Tibial artery (tissue), 4 donors: ENCODE measurements around the gene ATP4A.
A peak's percentile ranks its signal among the peaks of the same experiment; 100 is the strongest.

Experiments
- DNase-seq, 2 donors: peaks; one replicate each; pipeline ENCODE4 v3.0.0-alpha.2; 2019
- H3K27ac ChIP-seq, 2 donors: fragments of 200-600 bp; sonication (generic) in 1 of 2; 1 replicate in 1 of 2; 2 replicates in 1 of 2; pipeline ENCODE4 v1.5.1; 2018 to 2019; ENCODE audit warnings: mild to moderate bottlenecking in 1 of 2
- H3K27me3 ChIP-seq, 2 donors: fragments of 200-600 bp; sonication (generic) in 1 of 2; one replicate each; pipeline versions ENCODE4 v1.5.1 to v1.6.0; 2016 to 2019
- H3K36me3 ChIP-seq, 3 donors: fragments of 200-600 bp; sonication (generic) in 2 of 3; one replicate each; pipeline ENCODE4 v1.5.1; 2016 to 2019; ENCODE audit warnings: mild to moderate bottlenecking in 2 of 3
- H3K4me1 ChIP-seq, 4 donors: fragments of 200-600 bp; sonication (generic) in 2 of 4; 1 replicate in 3 of 4; 2 replicates in 1 of 4; pipeline ENCODE4 v1.5.1; 2016 to 2019
- H3K4me3 ChIP-seq, 2 donors: fragments of 200-600 bp; sonication (generic) in 1 of 2; 1 replicate in 1 of 2; 2 replicates in 1 of 2; pipeline ENCODE4 v1.5.1; 2018 to 2019; ENCODE audit warnings: mild to moderate bottlenecking in 2 of 2
- H3K9me3 ChIP-seq, 3 donors: fragments of 200-600 bp; sonication (generic) in 1 of 3; one replicate each; pipeline ENCODE4 v1.5.1; 2016 to 2019
- CTCF ChIP-seq, 2 experiments: fragments of 200-600 bp in 1 of 2; fragments of 450-650 bp in 1 of 2; IDR thresholded peaks; one replicate each; pipeline ENCODE4 v1.5.1; 2017 to 2019; ENCODE audit warnings: antibody characterized with exemption in 2 of 2, mild to moderate bottlenecking in 1 of 2, moderate library complexity in 1 of 2
- intact Hi-C: fragments of 100-400 bp; cut with DNase I; formaldehyde crosslinking; loops from one replicate; pipeline ENCODE4 v1.15.0; 2023; ENCODE audit warnings: low total_unique reads

The ATP4A gene

GRCh38 chr19:35559281-35559659, 4.2 kb downstream of the ATP4A start:
- Histone ChIP-seq H3K9me3 (no peaks in the 10 kb centered on the region), H3K27me3 (peaks cover 0 to 65% of the 10 kb centered on the region in 2 donors), H3K4me3 (no peak overlapping the region), H3K27ac (no peak overlapping the region), H3K4me1 (peaks cover 0 to 12% (median 9%) of the 10 kb centered on the region in 4 donors), H3K36me3 (no peaks in the 10 kb centered on the region)
- DNase-seq = no peak
- no peak for TF ChIP-seq CTCF (IDR thresholded peaks at IDR 0.05)
- intact Hi-C loops = no loop called here

- intact Hi-C loops = no loop called here
- peak overlapping the region in 1 of 2 donors; percentile 31 for H3K4me3 ChIP-seq
- peak in 1 of 2 donors; percentile 6 for DNase-seq
- H3K27ac ChIP-seq = no peak overlapping the region
- peaks cover 0 to 12% (median 9%) of the 10 kb centered on the region in 4 donors for H3K4me1 ChIP-seq
- peaks cover 0 to 62% of the 10 kb centered on the region in 2 donors for H3K27me3 ChIP-seq
- no peaks in the 10 kb centered on the region for H3K9me3 ChIP-seq
- no peak for TF ChIP-seq CTCF (IDR thresholded peaks at IDR 0.05)
- H3K36me3 ChIP-seq = no peaks in the 10 kb centered on the region
Measured at GRCh38 chr19:35558400-35559280, 4.8 kb downstream of the ATP4A start.

- no peak for TF ChIP-seq CTCF (IDR thresholded peaks at IDR 0.05)
- Histone ChIP-seq H3K27me3 (peaks cover 0 to 54% of the 10 kb centered on the region in 2 donors), H3K27ac (no peak overlapping the region), H3K9me3 (no peaks in the 10 kb centered on the region), H3K4me1 (peaks cover 0 to 12% (median 9%) of the 10 kb centered on the region in 4 donors), H3K4me3 (peak overlapping the region in 1 of 2 donors; percentile 31), H3K36me3 (no peaks in the 10 kb centered on the region)
- intact Hi-C loops = no loop called here
- DNase-seq = no peak
Measured at GRCh38 chr19:35557539-35558399, 5.7 kb downstream of the ATP4A start.

- Histone ChIP-seq H3K27me3 (peaks cover 0 to 48% of the 10 kb centered on the region in 2 donors), H3K36me3 (no peaks in the 10 kb centered on the region), H3K4me3 (no peak overlapping the region), H3K27ac (no peak overlapping the region), H3K4me1 (peaks cover 0 to 12% (median 9%) of the 10 kb centered on the region in 4 donors), H3K9me3 (no peaks in the 10 kb centered on the region)
- no peak for TF ChIP-seq CTCF (IDR thresholded peaks at IDR 0.05)
- intact Hi-C loops = no loop called here
- no peak for DNase-seq
Measured at GRCh38 chr19:35556846-35557538, 6.5 kb downstream of the ATP4A start.

- Histone ChIP-seq H3K36me3 (no peaks in the 10 kb centered on the region), H3K27me3 (peaks cover 0 to 43% of the 10 kb centered on the region in 2 donors)
- intact Hi-C loops = no loop called here
Measured at GRCh38 chr19:35556025-35556590, 7.3 kb downstream of the ATP4A start.

More at GRCh38 chr19:35556025-35556590, 7.3 kb downstream of the ATP4A start:
- no peak for DNase-seq
- H3K27ac ChIP-seq = no peak overlapping the region
- H3K9me3 ChIP-seq = no peaks in the 10 kb centered on the region
- peaks cover 0 to 12% (median 9%) of the 10 kb centered on the region in 4 donors for H3K4me1 ChIP-seq
- TF ChIP-seq CTCF (IDR thresholded peaks at IDR 0.05) = no peak
- no peak overlapping the region for H3K4me3 ChIP-seq
